Type B pancreatic cell (in vitro differentiated cells): ENCODE measurements around the gene CPEB4. TPM values are rescaled to one million over a fixed set of nuclear protein-coding genes. Genes with fewer than 3 reads are reported as not detected.

Source experiments
- DNase-seq: peaks from one replicate; pipeline ENCODE4 v3.0.0; 2021; ENCODE audit warnings: mixed read lengths; ENCODE audit not compliant: unreplicated experiment; ENCODE audit errors: extremely low spot score
- H3K27ac Mint-ChIP-seq: 2 replicates; pipeline ENCODE4 v1.8.0; 2021; ENCODE audit warnings: mild to moderate bottlenecking, mixed read lengths
- H3K27me3 Mint-ChIP-seq: 2 replicates; pipeline ENCODE4 v1.8.0; 2021; ENCODE audit warnings: mixed read lengths
- H3K36me3 Mint-ChIP-seq: 2 replicates; pipeline ENCODE4 v1.8.0; 2021; ENCODE audit warnings: mixed read lengths
- H3K4me1 Mint-ChIP-seq: one replicate; pipeline ENCODE4 v1.8.0; 2021; ENCODE audit warnings: mixed read lengths; ENCODE audit not compliant: unreplicated experiment
- H3K4me3 Mint-ChIP-seq: 2 replicates; pipeline ENCODE4 v1.8.0; 2021; ENCODE audit warnings: mild to moderate bottlenecking, mixed read lengths
- H3K9me3 Mint-ChIP-seq: 2 replicates; pipeline ENCODE4 v1.8.0; 2021; ENCODE audit warnings: mixed read lengths
- total RNA-seq: library from RNA; stranded (reverse); gene quantifications from 2 replicates; pipeline ENCODE4 v1.2.1, GENCODE V29; 2021; ENCODE audit warnings: low replicate concordance
- TF ChIP-seq, protein P1 (sequence below): fragments of 200-600 bp; sonication (generic); conservative IDR thresholded peaks from 2 replicates; pipeline ENCODE4 v1.5.0; 2021; ENCODE audit warnings: antibody characterized with exemption, mild to moderate bottlenecking

CPEB4 gene
- total RNA-seq, 1 donor from 2014 or later: 53.2 TPM

DNA sequence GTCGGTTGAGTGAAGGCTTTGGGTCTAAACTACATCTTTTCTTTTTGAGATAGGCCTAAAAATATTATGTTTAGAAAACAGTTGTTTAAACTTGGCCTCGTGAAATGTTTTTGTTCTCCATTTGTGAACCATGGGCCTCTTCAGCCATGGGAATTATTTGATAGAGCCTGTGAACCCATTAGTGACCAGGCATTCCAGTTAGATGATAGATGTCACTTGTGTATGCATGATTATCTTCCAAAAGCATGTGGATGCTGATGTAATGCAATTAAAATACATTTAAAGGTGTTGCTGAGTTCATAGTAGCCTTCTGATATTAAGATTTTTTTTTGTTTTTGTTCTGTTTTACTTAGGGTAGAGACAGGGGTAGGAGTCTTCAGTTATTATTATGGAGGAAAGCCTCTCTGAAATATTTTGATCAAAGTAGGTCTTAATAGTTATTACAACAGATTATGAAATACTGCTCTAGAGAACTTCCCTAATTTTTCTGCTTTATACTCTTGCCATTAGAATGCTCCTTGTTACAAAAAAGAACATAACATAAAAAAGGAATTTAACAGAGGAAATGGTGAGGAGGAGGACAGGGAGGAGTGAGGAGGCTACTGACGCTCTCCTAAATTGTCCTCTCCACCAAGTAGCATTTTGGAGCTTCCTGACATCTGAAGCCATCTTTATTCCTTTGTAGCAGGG lies 32.9 kb downstream of the CPEB4 start:
- TF ChIP-seq, protein P1, sequence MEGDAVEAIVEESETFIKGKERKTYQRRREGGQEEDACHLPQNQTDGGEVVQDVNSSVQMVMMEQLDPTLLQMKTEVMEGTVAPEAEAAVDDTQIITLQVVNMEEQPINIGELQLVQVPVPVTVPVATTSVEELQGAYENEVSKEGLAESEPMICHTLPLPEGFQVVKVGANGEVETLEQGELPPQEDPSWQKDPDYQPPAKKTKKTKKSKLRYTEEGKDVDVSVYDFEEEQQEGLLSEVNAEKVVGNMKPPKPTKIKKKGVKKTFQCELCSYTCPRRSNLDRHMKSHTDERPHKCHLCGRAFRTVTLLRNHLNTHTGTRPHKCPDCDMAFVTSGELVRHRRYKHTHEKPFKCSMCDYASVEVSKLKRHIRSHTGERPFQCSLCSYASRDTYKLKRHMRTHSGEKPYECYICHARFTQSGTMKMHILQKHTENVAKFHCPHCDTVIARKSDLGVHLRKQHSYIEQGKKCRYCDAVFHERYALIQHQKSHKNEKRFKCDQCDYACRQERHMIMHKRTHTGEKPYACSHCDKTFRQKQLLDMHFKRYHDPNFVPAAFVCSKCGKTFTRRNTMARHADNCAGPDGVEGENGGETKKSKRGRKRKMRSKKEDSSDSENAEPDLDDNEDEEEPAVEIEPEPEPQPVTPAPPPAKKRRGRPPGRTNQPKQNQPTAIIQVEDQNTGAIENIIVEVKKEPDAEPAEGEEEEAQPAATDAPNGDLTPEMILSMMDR: no peak
- H3K27me3 Mint-ChIP-seq: no peaks in the 10 kb centered on the region
- no peak overlapping the region for H3K27ac Mint-ChIP-seq
- no peaks in the 10 kb centered on the region for H3K9me3 Mint-ChIP-seq
- H3K36me3 Mint-ChIP-seq: peaks cover 7% of the 10 kb centered on the region
- no peak for DNase-seq
- H3K4me3 Mint-ChIP-seq: no peak overlapping the region
- peaks cover 23% of the 10 kb centered on the region for H3K4me1 Mint-ChIP-seq

DNA sequence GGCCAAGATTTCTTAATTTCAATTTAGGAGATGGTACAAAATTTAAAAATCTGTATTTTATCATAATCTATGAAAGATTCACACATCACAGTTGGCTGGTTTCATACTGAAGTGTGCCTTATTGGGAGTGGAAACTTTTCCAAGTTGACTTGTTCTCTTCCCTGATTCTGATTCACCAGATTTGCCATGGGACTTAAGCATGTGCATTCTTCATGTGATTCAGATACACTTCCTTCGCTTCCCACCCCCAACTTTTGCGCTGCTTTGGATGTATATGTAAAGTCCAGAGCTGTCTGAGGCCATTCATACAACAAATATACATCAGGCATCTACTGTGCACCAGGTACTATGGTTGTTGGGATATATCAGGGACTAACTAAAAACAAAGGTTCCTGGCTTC lies 34.4 kb downstream of the CPEB4 start:
- H3K27ac Mint-ChIP-seq: no peak overlapping the region
- H3K9me3 Mint-ChIP-seq: no peaks in the 10 kb centered on the region
- no peak for DNase-seq
- H3K4me3 Mint-ChIP-seq: no peak overlapping the region
- TF ChIP-seq, protein P1: no peak
- peaks cover 7% of the 10 kb centered on the region for H3K36me3 Mint-ChIP-seq
- H3K4me1 Mint-ChIP-seq: peaks cover 19% of the 10 kb centered on the region
- no peaks in the 10 kb centered on the region for H3K27me3 Mint-ChIP-seq

DNA sequence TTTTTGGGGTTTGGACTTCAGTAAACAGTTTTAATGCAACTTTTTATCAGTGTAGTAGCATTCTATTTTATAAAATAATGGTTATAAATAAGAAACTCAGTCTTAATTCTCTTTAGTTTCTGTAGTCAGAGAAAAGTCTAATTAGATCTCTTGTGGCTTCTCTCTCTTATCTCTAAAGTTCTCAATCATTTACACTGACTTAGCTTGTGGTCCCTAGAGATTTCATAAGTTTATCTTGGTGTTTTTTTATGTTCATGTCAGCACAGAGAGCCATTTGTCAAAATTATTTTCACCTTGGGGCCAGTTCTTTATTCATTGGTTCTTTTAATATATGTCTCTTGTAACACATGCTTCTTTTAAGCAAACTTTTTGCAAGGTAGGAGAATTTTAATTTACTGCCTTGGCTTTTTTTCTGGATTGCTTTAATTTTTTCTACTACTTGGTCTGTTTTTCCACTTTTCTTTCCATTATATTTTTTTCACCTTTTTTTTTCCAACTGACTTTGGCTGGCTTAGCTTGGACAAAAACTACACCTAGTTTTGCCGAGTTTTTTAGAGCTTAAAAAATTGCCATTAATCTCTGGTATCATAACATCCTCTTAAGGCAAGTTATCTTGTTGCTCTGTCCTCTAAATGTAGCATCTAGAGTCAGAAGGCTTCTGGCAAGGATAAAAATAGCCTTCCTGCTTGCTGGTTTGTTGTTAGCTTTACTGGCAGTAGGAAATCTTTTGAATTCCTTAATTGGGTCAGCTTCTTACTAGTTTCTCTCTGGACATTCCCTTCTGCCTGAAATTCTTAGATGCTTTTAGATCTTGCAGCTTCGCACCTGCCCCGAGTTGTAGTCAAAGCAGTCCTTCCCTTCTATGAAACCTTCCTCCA lies 35.3 kb downstream of the CPEB4 start:
- DNase-seq: no peak
- Mint-ChIP-seq H3K4me1 (peaks cover 19% of the 10 kb centered on the region), H3K27me3 (no peaks in the 10 kb centered on the region), H3K36me3 (peaks cover 11% of the 10 kb centered on the region), H3K27ac (no peak overlapping the region), H3K4me3 (no peak overlapping the region), H3K9me3 (no peaks in the 10 kb centered on the region)
- TF ChIP-seq, protein P1: no peak

DNA sequence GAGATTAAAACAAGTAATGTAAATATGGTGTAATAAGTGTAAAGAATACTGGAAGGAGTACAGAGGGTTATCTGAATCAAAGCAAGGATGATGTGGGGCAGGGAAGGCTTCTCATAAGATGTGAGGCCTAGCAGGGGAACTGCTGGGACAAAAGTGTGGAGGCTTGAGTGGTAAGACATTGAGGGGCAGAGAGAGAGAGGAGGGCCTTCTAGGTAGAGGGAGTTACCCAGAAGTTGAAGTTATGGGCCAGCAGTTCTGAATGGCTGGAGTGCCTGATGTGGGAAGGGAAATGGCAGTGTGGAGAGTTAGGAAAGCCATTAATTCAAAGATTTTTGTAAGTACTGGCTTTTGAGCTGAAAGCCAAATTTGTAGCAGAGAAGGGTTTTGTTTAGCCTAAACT lies 36.8 kb downstream of the CPEB4 start:
- no peak overlapping the region for H3K4me3 Mint-ChIP-seq
- H3K4me1 Mint-ChIP-seq: peaks cover 25% of the 10 kb centered on the region
- TF ChIP-seq, protein P1: no peak
- H3K27me3 Mint-ChIP-seq: no peaks in the 10 kb centered on the region
- H3K27ac Mint-ChIP-seq: peak overlapping the region; percentile 3
- no peak for DNase-seq
- H3K36me3 Mint-ChIP-seq: peaks cover 16% of the 10 kb centered on the region
- H3K9me3 Mint-ChIP-seq: no peaks in the 10 kb centered on the region

DNA sequence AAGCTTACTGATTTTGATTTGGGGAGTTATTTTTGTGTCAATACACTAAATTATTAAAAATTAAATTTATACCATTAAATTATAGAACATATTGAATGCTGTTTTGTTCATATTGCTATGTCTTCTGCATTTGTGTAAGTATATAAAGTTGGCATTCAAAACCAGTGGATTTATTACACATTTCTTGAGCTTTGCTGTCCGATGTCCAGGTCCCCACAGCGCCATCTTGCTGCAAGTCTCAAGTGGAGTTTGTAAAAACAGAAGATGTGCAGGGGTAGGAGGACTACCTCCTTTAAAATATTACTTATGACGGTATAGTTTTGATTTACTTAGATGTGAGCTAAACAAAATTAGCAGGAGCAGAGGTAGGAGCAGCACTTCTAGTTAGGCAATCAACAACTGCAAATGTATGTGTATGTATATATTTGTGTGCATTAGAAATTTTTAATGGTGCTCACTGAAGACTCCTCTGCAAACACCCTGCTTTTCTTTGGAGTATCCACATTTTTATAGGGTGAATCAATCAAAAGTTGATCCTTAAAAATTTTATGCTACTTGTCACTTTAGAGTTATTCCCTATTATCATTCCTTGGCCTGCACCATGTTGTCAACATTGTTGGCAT lies 37.4 kb downstream of the CPEB4 start:
- Mint-ChIP-seq H3K4me1 (peaks cover 25% of the 10 kb centered on the region), H3K9me3 (no peaks in the 10 kb centered on the region), H3K27ac (no peak overlapping the region), H3K4me3 (no peak overlapping the region), H3K36me3 (peaks cover 16% of the 10 kb centered on the region), H3K27me3 (no peaks in the 10 kb centered on the region)
- no peak for DNase-seq
- TF ChIP-seq, protein P1: peak; percentile 69
